HFF-Myc (cell line): ENCODE results near the gene PKIB.

ENCODE experiments used
- DNase-seq: peaks from one replicate; pipeline ENCODE4 v3.0.0-alpha.2; 2011; ENCODE audit warnings: low read depth; ENCODE audit errors: extremely low read depth
- H3K4me3 ChIP-seq: replicated peaks from 2 replicates; pipeline ENCODE4 v1.5.1; 2011; ENCODE audit warnings: low read depth, mild to moderate bottlenecking, control low read depth, low read length
- CTCF ChIP-seq: IDR thresholded peaks from 2 replicates; pipeline ENCODE4 v1.5.1; 2012; ENCODE audit warnings: mild to moderate bottlenecking, low read depth, low read length, control low read depth; ENCODE audit errors: missing control alignments

Gene PKIB

GRCh38 chr6:122770835-122771601 is 160.8 kb downstream of the PKIB start:
- no peak for TF ChIP-seq CTCF
- no peak for DNase-seq
- H3K4me3 ChIP-seq: no peak overlapping the region

- TF ChIP-seq CTCF: no peak
- no peak overlapping the region for H3K4me3 ChIP-seq
- DNase-seq: no peak
Measured at GRCh38 chr6:122772724-122773415, 162.7 kb downstream of the PKIB start.
